HepG2 (cell line): ENCODE results near the gene DCAF6. TPM values are rescaled to one million over a fixed set of nuclear protein-coding genes. Genes with fewer than 3 reads are reported as not detected.

Source experiments
- ATAC-seq: fragments of 200-7000 bp; cut with Tn5 transposase; 3 replicates; pipeline ENCODE4 v1.9.1; 2020; ENCODE audit warnings: mild to moderate bottlenecking, moderate library complexity
- BruUV-seq: library from RNA; stranded (reverse); fragments of 400-500 nt; replicated peaks from 2 replicates; lab custom pipeline; 2021; lab: Mats Ljungman, UMichigan
- CTCF ChIA-PET: fragments of 300-600 bp; formaldehyde crosslinking; extraction: SDS; loops from one replicate; lab custom pipeline; 2021; ENCODE audit warnings: low total read pairs, inconsistent platforms, low intra/inter-chr PET ratio; lab: Yijun Ruan, JAX
- POLR2A ChIA-PET: fragments of 350-600 bp; sonication (Branson Sonifier 250); formaldehyde crosslinking; loops from one replicate; lab custom pipeline; 2020; ENCODE audit warnings: antibody characterized with exemption, inconsistent platforms; lab: Yijun Ruan, JAX
- DNase-seq: peaks from one replicate; pipeline ENCODE4 v3.0.0-alpha.2; 2015; ENCODE audit warnings: low spot score
- FAIRE-seq: peaks from 3 replicates; lab custom pipeline; 2011; peaks lifted over from hg19 to GRCh38; lab: Jason Lieb, UNC
- H2AFZ ChIP-seq: one replicate; pipeline ENCODE4 v1.6.1; 2011; ENCODE audit warnings: low read length, inconsistent platforms
- H3K27ac ChIP-seq: fragments of 300-600 bp; 3 replicates; pipeline ENCODE4 v1.8.0; 2011; ENCODE audit warnings: mixed run types, mild to moderate bottlenecking, mixed read lengths, low read length, inconsistent platforms; ENCODE audit not compliant: insufficient read depth; ENCODE audit errors: extremely low read length
- H3K27me3 ChIP-seq, 2 experiments: fragments of 200-600 bp in 1 of 2; 2 replicates in 1 of 2; 3 replicates in 1 of 2; pipeline versions ENCODE4 v1.6.0 to v1.8.0; 2011; ENCODE audit warnings: low read length in 2 of 2, mild to moderate bottlenecking in 2 of 2, moderate library complexity in 2 of 2, inconsistent platforms in 1 of 2; ENCODE audit not compliant: insufficient read depth in 2 of 2, control insufficient read depth in 1 of 2
- H3K36me3 ChIP-seq, 2 experiments: fragments of 200-600 bp in 1 of 2; replicated peaks in 1 of 2; 2 replicates in 1 of 2; 3 replicates in 1 of 2; pipeline versions ENCODE4 v1.5.1 to v1.8.0; 2011; ENCODE audit warnings: low read length in 2 of 2, inconsistent platforms in 1 of 2; ENCODE audit not compliant: insufficient read depth in 2 of 2, control insufficient read depth in 1 of 2
- H3K4me1 ChIP-seq: 2 replicates; pipeline ENCODE4 v1.5.1; 2012; ENCODE audit warnings: low read length, inconsistent platforms; ENCODE audit not compliant: insufficient read depth
- H3K4me2 ChIP-seq: 2 replicates; pipeline ENCODE4 v1.6.0; 2011; ENCODE audit warnings: low read depth, low read length, inconsistent platforms
- H3K4me3 ChIP-seq, 3 experiments: fragments of 200-600 bp in 1 of 3; sonication (generic), shearing (Covaris generic) in 1 of 3; replicated peaks in 1 of 3; 2 replicates each; pipeline ENCODE4 v1.5.1; 2011 to 2016; ENCODE audit warnings: low read length in 3 of 3, inconsistent platforms in 2 of 3, low read depth in 2 of 3, mild to moderate bottlenecking in 2 of 3, control low read depth in 1 of 3, mixed read lengths in 1 of 3; ENCODE audit not compliant: insufficient read depth in 1 of 3
- H3K79me2 ChIP-seq: one replicate; pipeline ENCODE4 v1.6.1; 2011; ENCODE audit warnings: low read length, inconsistent platforms; ENCODE audit not compliant: insufficient read depth
- H3K9ac ChIP-seq: 2 replicates; pipeline ENCODE4 v1.6.0; 2011; ENCODE audit warnings: mild to moderate bottlenecking, low read depth, low read length, inconsistent platforms; ENCODE audit not compliant: insufficient read depth
- H3K9me3 ChIP-seq: 2 replicates; pipeline ENCODE4 v1.5.1; 2012; ENCODE audit warnings: mild to moderate bottlenecking, low read length
- H4K20me1 ChIP-seq: 2 replicates; pipeline ENCODE4 v1.6.0; 2011; ENCODE audit warnings: inconsistent platforms, mild to moderate bottlenecking, low read length, moderate library complexity; ENCODE audit not compliant: insufficient read depth
- BCL6 ChIP-seq: IDR thresholded peaks from 2 replicates; pipeline ENCODE4 v1.6.1; 2016; ENCODE audit warnings: missing genetic modification reagents, missing compliant biosample characterization
- EED ChIP-seq: sonication (generic); formaldehyde crosslinking; IDR thresholded peaks from 2 replicates; pipeline ENCODE4 v1.5.0; 2020; ENCODE audit warnings: mild to moderate bottlenecking, missing genetic modification reagents
- EHMT2 ChIP-seq: fragments of 200-600 bp; sonication (generic); IDR thresholded peaks from 2 replicates; pipeline ENCODE4 v1.7.0; 2017; ENCODE audit warnings: antibody characterized with exemption, low read depth, low read length, borderline replicate concordance
- FOXK1 ChIP-seq: sonication (generic); formaldehyde crosslinking; IDR thresholded peaks from 2 replicates; pipeline ENCODE4 v1.4.0; 2020; ENCODE audit warnings: low read depth, missing genetic modification reagents, borderline replicate concordance
- GFI1 ChIP-seq: sonication (generic); formaldehyde crosslinking; IDR thresholded peaks from 2 replicates; pipeline ENCODE4 v1.5.0; 2020; ENCODE audit warnings: missing genetic modification reagents, mild to moderate bottlenecking, borderline replicate concordance
- HDAC6 ChIP-seq: fragments of 200-600 bp; sonication (generic); IDR thresholded peaks from 2 replicates; pipeline ENCODE4 v1.7.0; 2017; ENCODE audit warnings: mild to moderate bottlenecking, antibody characterized with exemption, low read length, low read depth
- HNF4G ChIP-seq, 2 experiments: sonication (generic) in 1 of 2; formaldehyde crosslinking in 1 of 2; IDR thresholded peaks; 2 replicates each; pipeline versions ENCODE4 v1.4.0 to v1.6.1; 2011 to 2020; ENCODE audit warnings: borderline replicate concordance in 2 of 2, low read depth in 2 of 2, mild to moderate bottlenecking in 2 of 2, low read length in 1 of 2, missing genetic modification reagents in 1 of 2, moderate library complexity in 1 of 2
- HNRNPL ChIP-seq: fragments of 200-400 bp; formaldehyde crosslinking; IDR thresholded peaks from 2 replicates; pipeline ENCODE4 v1.6.1; 2017; ENCODE audit warnings: mild to moderate bottlenecking, low read depth, low read length
- KLF6 ChIP-seq: IDR thresholded peaks from 2 replicates; pipeline ENCODE4 v1.8.0; 2016; ENCODE audit warnings: missing biosample characterization, missing genetic modification reagents
- KMT2A ChIP-seq: sonication (generic); formaldehyde crosslinking; IDR thresholded peaks from 2 replicates; pipeline ENCODE4 v1.4.0; 2020; ENCODE audit warnings: missing genetic modification reagents
- MIXL1 ChIP-seq: IDR thresholded peaks from 2 replicates; pipeline ENCODE4 v1.6.1; 2016
- MYNN ChIP-seq: sonication (generic); formaldehyde crosslinking; IDR thresholded peaks from 2 replicates; pipeline ENCODE4 v1.4.0; 2020; ENCODE audit warnings: mild to moderate bottlenecking, low read depth, missing genetic modification reagents
- NKX3-1 ChIP-seq: sonication (generic); formaldehyde crosslinking; IDR thresholded peaks from 2 replicates; pipeline ENCODE4 v1.5.0; 2020; ENCODE audit warnings: missing genetic modification reagents
- SOX5 ChIP-seq: IDR thresholded peaks from 2 replicates; pipeline ENCODE4 v1.6.1; 2016; ENCODE audit warnings: borderline replicate concordance
- SOX6 ChIP-seq, 2 experiments: fragments of 450-650 bp in 1 of 2; sonication (generic) in 1 of 2; formaldehyde crosslinking in 1 of 2; IDR thresholded peaks; 2 replicates each; pipeline versions ENCODE4 v1.4.0 to v1.6.1; 2017 to 2020; ENCODE audit warnings: antibody characterized with exemption in 1 of 2, mild to moderate bottlenecking in 1 of 2, missing genetic modification reagents in 1 of 2
- ZC3H4 ChIP-seq: sonication (generic); formaldehyde crosslinking; IDR thresholded peaks from 2 replicates; pipeline ENCODE4 v1.4.0; 2020; ENCODE audit warnings: missing genetic modification reagents, borderline replicate concordance
- ZEB1 ChIP-seq: IDR thresholded peaks from 2 replicates; pipeline ENCODE4 v1.6.1; 2012; ENCODE audit warnings: mild to moderate bottlenecking, low read depth, inconsistent platforms; ENCODE audit not compliant: insufficient replicate concordance
- ZNF235 ChIP-seq: sonication (generic); formaldehyde crosslinking; IDR thresholded peaks from 2 replicates; pipeline ENCODE4 v1.8.1; 2023; ENCODE audit warnings: mild to moderate bottlenecking, missing genetic modification reagents, borderline replicate concordance
- ZNF550 ChIP-seq: sonication (generic); formaldehyde crosslinking; IDR thresholded peaks from 2 replicates; pipeline ENCODE4 v1.4.0; 2020; ENCODE audit warnings: mild to moderate bottlenecking, missing genetic modification reagents, borderline replicate concordance
- ZNF720 ChIP-seq: sonication (generic); formaldehyde crosslinking; IDR thresholded peaks from 2 replicates; pipeline ENCODE4 v1.4.0; 2020; ENCODE audit warnings: missing genetic modification reagents
- ZSCAN12 ChIP-seq: sonication (generic); formaldehyde crosslinking; IDR thresholded peaks from 2 replicates; pipeline ENCODE4 v1.9.0; 2021; ENCODE audit warnings: mild to moderate bottlenecking, missing genetic modification reagents
- WGBS: methylation state at CpG from one replicate; pipeline ENCODE4 v1.1.6; 2017; ENCODE audit warnings: low lambda C conversion rate; 5-methylcytosine and 5-hydroxymethylcytosine counted together
- in situ Hi-C: cut with HindIII; loops from 2 replicates; pipeline ENCODE4 v1.10.0; 2017; ENCODE audit warnings: low pct_unique_long_range_greater_than_20kb; ENCODE audit not compliant: extremely low pct_ligation_motif_present
- intact Hi-C: fragments of 100-400 bp; cut with micrococcal nuclease; formaldehyde crosslinking; loops from one replicate; pipeline ENCODE4 v1.10.0; 2022; ENCODE audit not compliant: unreplicated experiment
- polyA plus RNA-seq, 8 experiments: library from polyadenylated mRNA; depleted of rRNA in 3 of 8; stranded (reverse) in 7 of 8; unstranded in 1 of 8; fragments of >200 nt; fragmentation: Illumina TruSeq in 4 of 8; extraction: Trizol in 4 of 8; gene quantifications; 2 replicates each; pipeline versions ENCODE4 v1.2.1 to v1.2.3, GENCODE V29; 2011 to 2016; ENCODE audit warnings: low read depth in 4 of 8, missing spikeins in 1 of 8, mixed read lengths in 1 of 8; ENCODE audit not compliant: insufficient read depth in 1 of 8
- total RNA-seq, 5 experiments: library from RNA; depleted of rRNA; stranded (reverse); fragments of >200 nt; fragmentation: Illumina TruSeq; extraction: Trizol; gene quantifications; 2 replicates each; pipeline ENCODE4 v1.2.3, GENCODE V29; 2016; ENCODE audit warnings: low read depth in 1 of 5
- TF ChIP-seq, protein P1 (sequence below): sonication (generic); formaldehyde crosslinking; IDR thresholded peaks from 2 replicates; pipeline ENCODE4 v1.4.0; 2020; ENCODE audit warnings: mild to moderate bottlenecking, missing genetic modification reagents
- TF ChIP-seq, protein P2 (sequence below), 2 experiments: sonication (generic) in 1 of 2; formaldehyde crosslinking in 1 of 2; IDR thresholded peaks; 2 replicates each; pipeline versions ENCODE4 v1.4.0 to v1.6.1; 2018 to 2020; ENCODE audit warnings: missing genetic modification reagents in 2 of 2, borderline replicate concordance in 1 of 2, low read depth in 1 of 2, mild to moderate bottlenecking in 1 of 2, missing biosample characterization in 1 of 2

DCAF6 gene
- total and polyA plus RNA-seq, 2 of the 13 experiments (the other 11 are each of a cell fraction or from before 2014, with no cell fraction given) = 24.7 to 33.7 TPM

DNA sequence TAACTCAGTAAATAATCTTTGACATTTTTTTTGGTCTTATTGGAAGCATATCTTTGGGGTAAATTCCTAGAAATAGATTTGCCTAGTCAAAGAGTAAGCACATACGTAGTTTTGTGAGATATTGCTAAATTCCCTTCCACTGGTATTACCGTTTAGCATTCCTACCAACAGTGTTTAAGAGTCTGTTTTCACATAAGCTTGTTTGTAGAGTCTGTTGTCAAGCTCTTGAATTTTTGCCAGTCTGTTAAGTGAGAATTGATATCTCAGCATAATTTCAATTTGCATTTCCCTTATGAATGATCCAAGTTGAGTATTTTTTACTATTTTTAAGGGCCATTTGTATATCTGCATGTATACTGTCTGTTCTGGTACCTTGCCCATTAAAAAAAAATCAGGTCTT is 37.3 kb downstream of the DCAF6 start (continued):
- TF ChIP-seq EHMT2 = no peak
- TF ChIP-seq MIXL1 (CRISPR knock-in tag) = no peak
- TF ChIP-seq ZNF235 (CRISPR knock-in tag) = no peak
- no peak for TF ChIP-seq HNF4G (IDR thresholded peaks at IDR 0.05; ENCODE audit: borderline replicate concordance, low read depth, low read length)
- TF ChIP-seq HNF4G (CRISPR knock-in tag; IDR thresholded peaks at IDR 0.05; ENCODE audit: borderline replicate concordance, low read depth) = no peak
- TF ChIP-seq NKX3-1 = no peak
- no peak for TF ChIP-seq FOXK1 (CRISPR knock-in tag)
- TF ChIP-seq ZC3H4 = no peak
- no peak for TF ChIP-seq KMT2A (CRISPR knock-in tag)
- no peak for TF ChIP-seq HDAC6
- no peak for TF ChIP-seq HNRNPL
- peak; percentile 78 for TF ChIP-seq BCL6 (CRISPR knock-in tag)
- TF ChIP-seq ZSCAN12 (CRISPR knock-in tag) = no peak
- TF ChIP-seq ZEB1 = no peak
- TF ChIP-seq ZNF720 = no peak
- no peak for TF ChIP-seq ZNF550 (CRISPR knock-in tag)

DNA sequence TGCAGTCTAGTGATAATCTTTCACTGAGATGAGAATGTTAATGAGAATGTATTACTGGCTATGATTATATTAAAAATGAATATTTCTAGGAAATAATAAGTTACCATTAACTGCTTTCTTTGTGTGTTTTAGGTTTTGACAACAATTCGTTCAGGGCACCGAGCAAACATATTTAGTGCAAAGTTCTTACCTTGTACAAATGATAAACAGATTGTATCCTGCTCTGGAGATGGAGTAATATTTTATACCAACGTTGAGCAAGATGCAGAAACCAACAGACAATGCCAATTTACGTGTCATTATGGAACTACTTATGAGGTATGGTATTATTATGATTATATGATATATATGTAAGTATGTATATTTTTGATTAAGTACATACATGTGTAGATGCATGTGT is 38.2 kb downstream of the DCAF6 start:
- FAIRE-seq (no peak), DNase-seq (peak; percentile 44), ATAC-seq (peak; percentile 48; the same call in 1 of the 3 replicates)
- H3K4me1 ChIP-seq = peaks cover 28% of the 10 kb centered on the region
- H3K79me2 ChIP-seq = no peaks in the 10 kb centered on the region
- peak overlapping the region; percentile 27 for H3K27ac ChIP-seq
- no peaks in the 10 kb centered on the region for H3K27me3 ChIP-seq
- 0 out of 6 replicates have a peak overlapping the region, but pooled peaks of 1 of the 3 experiments have one; percentile 16 for H3K4me3 ChIP-seq
- ChIA-PET POLR2A (no interaction called here), CTCF (no interaction called here)
- H3K4me2 ChIP-seq = peak overlapping the region; percentile 32; the same call in 1 of the 2 replicates
- intact Hi-C loops = no loop called here
- no peaks in the 10 kb centered on the region for H3K9me3 ChIP-seq
- H3K9ac ChIP-seq = no peak overlapping the region
- 33% methylated on average over 4 of the region's 4 CpGs for WGBS
- in situ Hi-C loops = no loop called here
- BruUV-seq = no TSS peak
- peaks cover 2 to 18% of the 10 kb centered on the region in 2 experiments; a peak in 3 of 5 replicates for H3K36me3 ChIP-seq
- H4K20me1 ChIP-seq = no peaks in the 10 kb centered on the region
- no peak overlapping the region for H2AFZ ChIP-seq
- TF ChIP-seq BCL6 (CRISPR knock-in tag) (peak; percentile 88), SOX5 (peak; percentile 27; the same call in 1 of the 2 replicates), MYNN (CRISPR knock-in tag) (no peak), EED (CRISPR knock-in tag) (no peak), GFI1 (CRISPR knock-in tag) (no peak), SOX6 (IDR thresholded peaks at IDR 0.05) (no peak), SOX6 (CRISPR knock-in tag; IDR thresholded peaks at IDR 0.05) (peak; percentile 26; the same call in 1 of the 2 replicates), KLF6 (CRISPR knock-in tag) (no peak)
- TF ChIP-seq, protein P1, sequence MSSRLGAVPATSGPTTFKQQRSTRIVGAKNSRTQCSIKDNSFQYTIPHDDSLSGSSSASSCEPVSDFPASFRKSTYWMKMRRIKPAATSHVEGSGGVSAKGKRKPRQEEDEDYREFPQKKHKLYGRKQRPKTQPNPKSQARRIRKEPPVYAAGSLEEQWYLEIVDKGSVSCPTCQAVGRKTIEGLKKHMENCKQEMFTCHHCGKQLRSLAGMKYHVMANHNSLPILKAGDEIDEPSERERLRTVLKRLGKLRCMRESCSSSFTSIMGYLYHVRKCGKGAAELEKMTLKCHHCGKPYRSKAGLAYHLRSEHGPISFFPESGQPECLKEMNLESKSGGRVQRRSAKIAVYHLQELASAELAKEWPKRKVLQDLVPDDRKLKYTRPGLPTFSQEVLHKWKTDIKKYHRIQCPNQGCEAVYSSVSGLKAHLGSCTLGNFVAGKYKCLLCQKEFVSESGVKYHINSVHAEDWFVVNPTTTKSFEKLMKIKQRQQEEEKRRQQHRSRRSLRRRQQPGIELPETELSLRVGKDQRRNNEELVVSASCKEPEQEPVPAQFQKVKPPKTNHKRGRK = no peak
- TF ChIP-seq, protein P2, sequence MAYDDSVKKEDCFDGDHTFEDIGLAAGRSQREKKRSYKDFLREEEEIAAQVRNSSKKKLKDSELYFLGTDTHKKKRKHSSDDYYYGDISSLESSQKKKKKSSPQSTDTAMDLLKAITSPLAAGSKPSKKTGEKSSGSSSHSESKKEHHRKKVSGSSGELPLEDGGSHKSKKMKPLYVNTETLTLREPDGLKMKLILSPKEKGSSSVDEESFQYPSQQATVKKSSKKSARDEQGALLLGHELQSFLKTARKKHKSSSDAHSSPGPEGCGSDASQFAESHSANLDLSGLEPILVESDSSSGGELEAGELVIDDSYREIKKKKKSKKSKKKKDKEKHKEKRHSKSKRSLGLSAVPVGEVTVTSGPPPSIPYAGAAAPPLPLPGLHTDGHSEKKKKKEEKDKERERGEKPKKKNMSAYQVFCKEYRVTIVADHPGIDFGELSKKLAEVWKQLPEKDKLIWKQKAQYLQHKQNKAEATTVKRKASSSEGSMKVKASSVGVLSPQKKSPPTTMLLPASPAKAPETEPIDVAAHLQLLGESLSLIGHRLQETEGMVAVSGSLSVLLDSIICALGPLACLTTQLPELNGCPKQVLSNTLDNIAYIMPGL (CRISPR knock-in tag; IDR thresholded peaks at IDR 0.05; ENCODE audit: borderline replicate concordance in 1 of 2, low read depth in 1 of 2) = no peak
